Upper lobe of left lung (tissue), 6 donors: Measurements from ENCODE around the gene CCDC86. TPM values are rescaled to one million over a fixed set of nuclear protein-coding genes. Genes with fewer than 3 reads are reported as not detected.
A peak's percentile ranks its signal among the peaks of the same experiment; 100 is the strongest.

ENCODE experiments used
- ATAC-seq, 2 donors: fragments of 200-7000 bp; cut with Tn5 transposase; one replicate each; pipeline ENCODE4 v1.9.1; 2022; ENCODE audit warnings: mild to moderate bottlenecking in 2 of 2, moderate library complexity in 2 of 2; ENCODE audit not compliant: low FRiP score in 2 of 2
- DNase-seq, 2 donors: peaks; one replicate each; pipeline ENCODE4 v3.0.0-alpha.2; 2019 to 2020
- H3K27ac ChIP-seq, 4 donors: fragments of 200-600 bp; sonication (generic); one replicate each; pipeline ENCODE4 v1.5.1; 2016 to 2019
- H3K27me3 ChIP-seq, 4 donors: fragments of 200-600 bp; sonication (generic); one replicate each; pipeline ENCODE4 v1.5.1; 2017 to 2019
- H3K36me3 ChIP-seq, 4 donors: fragments of 200-600 bp; sonication (generic); one replicate each; pipeline ENCODE4 v1.5.1; 2016 to 2019
- H3K4me1 ChIP-seq, 4 donors: fragments of 200-600 bp; sonication (generic); one replicate each; pipeline ENCODE4 v1.5.1; 2018 to 2019
- H3K4me3 ChIP-seq, 4 donors: fragments of 200-600 bp; sonication (generic); one replicate each; pipeline ENCODE4 v1.5.1; 2017 to 2019; ENCODE audit warnings: mild to moderate bottlenecking in 2 of 4, moderate library complexity in 1 of 4
- H3K9me3 ChIP-seq, 4 donors: fragments of 200-600 bp; sonication (generic); one replicate each; pipeline ENCODE4 v1.5.1; 2018 to 2019
- EP300 ChIP-seq, 4 donors: sonication (generic); formaldehyde crosslinking; IDR thresholded peaks; one replicate each; pipeline ENCODE4 v1.5.1; 2017; ENCODE audit warnings: antibody characterized with exemption in 4 of 4, control low read depth in 2 of 4
- POLR2A ChIP-seq, 4 donors: fragments of 450-650 bp; IDR thresholded peaks; one replicate each; pipeline ENCODE4 v1.5.1; 2016 to 2017; ENCODE audit warnings: antibody characterized with exemption in 4 of 4, mild to moderate bottlenecking in 2 of 4
- POLR2AphosphoS5 ChIP-seq, 2 donors: sonication (generic); formaldehyde crosslinking; IDR thresholded peaks; one replicate each; pipeline ENCODE4 v1.5.1; 2017; ENCODE audit warnings: antibody characterized with exemption in 2 of 2
- WGBS, 2 donors: methylation state at CpG; one replicate each; pipeline ENCODE4 v1.1.5; 2017 to 2018; 5-methylcytosine and 5-hydroxymethylcytosine counted together
- total RNA-seq, 6 donors: library from RNA; depleted of rRNA in 4 of 6; stranded (reverse); fragments of >200 nt in 4 of 6; gene quantifications; one replicate each; pipeline versions ENCODE4 v1.1.0 to v1.2.1, GENCODE V29; 2016 to 2021
- TF ChIP-seq, protein P1 (sequence below), 6 experiments: fragments of 450-650 bp in 4 of 6; fragments of 200-600 bp in 2 of 6; sonication (generic) in 2 of 6; IDR thresholded peaks; one replicate each; pipeline ENCODE4 v1.5.1; 2016 to 2019; ENCODE audit warnings: antibody characterized with exemption in 6 of 6
- donor health status: DM: no; HTN: no; CAD: no; lungs with moderate emphysema.
- donor health status: DM: no; HTN: yes; CAD: no; lungs with severe emphysema.

Gene CCDC86, protein sequence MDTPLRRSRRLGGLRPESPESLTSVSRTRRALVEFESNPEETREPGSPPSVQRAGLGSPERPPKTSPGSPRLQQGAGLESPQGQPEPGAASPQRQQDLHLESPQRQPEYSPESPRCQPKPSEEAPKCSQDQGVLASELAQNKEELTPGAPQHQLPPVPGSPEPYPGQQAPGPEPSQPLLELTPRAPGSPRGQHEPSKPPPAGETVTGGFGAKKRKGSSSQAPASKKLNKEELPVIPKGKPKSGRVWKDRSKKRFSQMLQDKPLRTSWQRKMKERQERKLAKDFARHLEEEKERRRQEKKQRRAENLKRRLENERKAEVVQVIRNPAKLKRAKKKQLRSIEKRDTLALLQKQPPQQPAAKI
- total RNA-seq: 10 to 100 TPM in 5 of 6 donors, 1 to 10 TPM in 1; 9.0 to 25.1 (median 17.9) TPM

DNA sequence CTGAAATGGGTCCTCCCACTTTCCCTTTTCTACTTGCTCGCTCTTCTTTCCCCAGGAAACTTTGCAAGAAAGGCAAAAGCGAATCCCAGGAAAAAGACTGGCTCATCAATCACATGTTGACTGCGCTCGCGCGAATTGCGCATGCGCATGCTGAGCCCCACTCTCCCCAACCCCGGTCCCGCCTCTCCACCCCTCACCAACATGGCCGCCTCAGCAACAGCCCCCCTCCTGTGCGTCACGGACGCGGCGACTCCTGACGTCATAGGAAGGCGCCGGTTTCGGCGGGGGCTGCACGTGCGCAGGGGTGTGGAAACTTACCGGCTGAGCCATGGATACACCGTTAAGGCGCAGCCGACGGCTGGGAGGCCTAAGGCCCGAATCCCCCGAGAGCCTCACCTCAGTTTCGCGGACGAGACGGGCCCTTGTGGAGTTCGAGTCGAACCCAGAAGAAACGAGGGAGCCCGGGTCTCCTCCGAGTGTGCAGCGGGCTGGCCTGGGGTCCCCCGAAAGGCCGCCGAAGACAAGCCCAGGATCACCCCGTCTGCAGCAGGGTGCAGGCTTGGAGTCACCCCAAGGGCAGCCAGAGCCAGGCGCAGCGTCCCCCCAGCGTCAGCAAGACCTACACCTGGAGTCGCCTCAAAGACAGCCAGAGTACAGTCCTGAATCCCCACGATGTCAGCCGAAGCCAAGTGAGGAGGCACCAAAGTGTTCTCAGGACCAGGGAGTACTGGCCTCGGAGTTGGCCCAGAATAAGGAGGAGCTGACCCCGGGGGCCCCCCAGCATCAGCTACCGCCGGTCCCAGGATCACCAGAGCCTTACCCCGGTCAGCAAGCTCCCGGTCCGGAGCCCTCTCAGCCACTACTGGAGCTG lies at the start of gene CCDC86:
Gene CCDC86, plus strand, starts transcription at position 317 of the 871 bp plus-strand sequence. Its CDS starts 12 bp downstream, at position 329.
- ATAC-seq: peak; percentile 95 to 96
- peak within 1 kb of the TSS; percentile 80 to 96 (median 84) for H3K4me3 ChIP-seq
- no peaks in the 10 kb centered on the region for H3K27me3 ChIP-seq
- TF ChIP-seq, protein P1, sequence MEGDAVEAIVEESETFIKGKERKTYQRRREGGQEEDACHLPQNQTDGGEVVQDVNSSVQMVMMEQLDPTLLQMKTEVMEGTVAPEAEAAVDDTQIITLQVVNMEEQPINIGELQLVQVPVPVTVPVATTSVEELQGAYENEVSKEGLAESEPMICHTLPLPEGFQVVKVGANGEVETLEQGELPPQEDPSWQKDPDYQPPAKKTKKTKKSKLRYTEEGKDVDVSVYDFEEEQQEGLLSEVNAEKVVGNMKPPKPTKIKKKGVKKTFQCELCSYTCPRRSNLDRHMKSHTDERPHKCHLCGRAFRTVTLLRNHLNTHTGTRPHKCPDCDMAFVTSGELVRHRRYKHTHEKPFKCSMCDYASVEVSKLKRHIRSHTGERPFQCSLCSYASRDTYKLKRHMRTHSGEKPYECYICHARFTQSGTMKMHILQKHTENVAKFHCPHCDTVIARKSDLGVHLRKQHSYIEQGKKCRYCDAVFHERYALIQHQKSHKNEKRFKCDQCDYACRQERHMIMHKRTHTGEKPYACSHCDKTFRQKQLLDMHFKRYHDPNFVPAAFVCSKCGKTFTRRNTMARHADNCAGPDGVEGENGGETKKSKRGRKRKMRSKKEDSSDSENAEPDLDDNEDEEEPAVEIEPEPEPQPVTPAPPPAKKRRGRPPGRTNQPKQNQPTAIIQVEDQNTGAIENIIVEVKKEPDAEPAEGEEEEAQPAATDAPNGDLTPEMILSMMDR (IDR thresholded peaks at IDR 0.05): peak in 3 of 6 experiments; percentile 9 to 29 (median 16)
- TF ChIP-seq POLR2AphosphoS5 (IDR thresholded peaks at IDR 0.05): peak; percentile 93 to 95
- TF ChIP-seq POLR2A (IDR thresholded peaks at IDR 0.05): peak in 2 of 4 donors; percentile 37 to 38
- peak in 1 of 4 donors; percentile 53 for TF ChIP-seq EP300 (IDR thresholded peaks at IDR 0.05)
- H3K36me3 ChIP-seq: no peaks in the 10 kb centered on the region
- peak; percentile 95 to 99 for DNase-seq
- peaks cover 21 to 44% (median 31%) of the 10 kb centered on the region in 4 donors for H3K4me1 ChIP-seq
- WGBS, 2 donors: 1 to 2% methylated on average over 17 to 57 of the region's 57 CpGs
- H3K9me3 ChIP-seq: no peaks in the 10 kb centered on the region
- H3K27ac ChIP-seq: peak within 1 kb of the TSS; percentile 64 to 76 (median 74)

DNA sequence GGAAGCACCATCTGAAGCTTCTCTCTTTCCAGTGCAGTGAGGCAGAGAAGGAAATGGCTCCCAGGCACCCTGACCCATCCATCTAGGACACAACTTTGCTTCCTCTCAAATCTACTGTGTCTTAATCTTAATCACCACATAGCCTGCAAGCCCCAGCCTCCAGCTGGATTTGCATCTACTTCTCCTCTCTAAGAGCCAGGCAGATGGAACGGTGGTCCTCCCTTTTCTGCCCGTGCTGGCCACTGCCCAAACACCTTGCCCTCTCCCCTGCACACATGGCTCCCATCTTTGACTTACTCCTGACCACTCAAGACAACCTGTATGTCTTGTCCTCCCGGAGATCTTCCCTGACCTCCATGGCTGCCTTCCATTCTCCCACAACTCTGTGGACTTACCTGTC lies 49.4 kb upstream of the CCDC86 start:
- TF ChIP-seq POLR2A (IDR thresholded peaks at IDR 0.05): no peak
- no peak for TF ChIP-seq POLR2AphosphoS5 (IDR thresholded peaks at IDR 0.05)
- TF ChIP-seq EP300 (IDR thresholded peaks at IDR 0.05): no peak
- TF ChIP-seq, protein P1 (IDR thresholded peaks at IDR 0.05): no peak
- DNase-seq: no peak

DNA sequence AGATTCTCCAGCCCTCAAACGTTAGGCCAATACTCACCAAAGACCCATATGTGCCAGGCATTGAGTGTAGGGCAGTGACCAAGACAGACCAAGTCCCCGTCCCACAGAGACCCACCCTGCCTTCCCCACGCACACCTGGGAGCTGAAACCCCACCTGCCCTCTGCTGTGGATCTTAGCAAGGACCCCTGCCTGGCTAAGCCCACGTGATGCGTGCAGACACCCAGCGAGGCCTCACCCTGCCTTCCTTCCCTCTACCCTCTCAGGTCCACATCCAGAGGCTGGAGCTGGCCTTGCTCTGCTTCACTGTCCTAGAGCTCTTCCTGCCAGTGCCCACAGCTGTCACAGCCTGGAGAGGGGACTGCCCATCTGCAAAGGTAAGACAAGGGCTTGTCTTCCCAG lies 46.6 kb upstream of the CCDC86 start:
- DNase-seq (peak in 1 of 2 donors; percentile 28), ATAC-seq (no peak)
- no peaks in the 10 kb centered on the region for H3K9me3 ChIP-seq
- no peaks in the 10 kb centered on the region for H3K4me1 ChIP-seq
- H3K27ac ChIP-seq: no peak overlapping the region
- TF ChIP-seq, protein P1 (IDR thresholded peaks at IDR 0.05): no peak
- TF ChIP-seq POLR2AphosphoS5 (IDR thresholded peaks at IDR 0.05) (no peak), POLR2A (IDR thresholded peaks at IDR 0.05) (no peak), EP300 (IDR thresholded peaks at IDR 0.05) (no peak)
- no peaks in the 10 kb centered on the region for H3K36me3 ChIP-seq
- no peak overlapping the region for H3K4me3 ChIP-seq
- no peaks in the 10 kb centered on the region for H3K27me3 ChIP-seq
- 76 to 90% methylated on average over 2 to 6 of the region's 6 CpGs for WGBS, 2 donors

More for the DNA sequence above, 49.4 kb upstream of the CCDC86 start:
- H3K9me3 ChIP-seq: no peaks in the 10 kb centered on the region
- H3K4me1 ChIP-seq: no peaks in the 10 kb centered on the region
- no peak overlapping the region for H3K27ac ChIP-seq
- no peak for ATAC-seq
- no peaks in the 10 kb centered on the region for H3K36me3 ChIP-seq
- WGBS, 2 donors: 84 to 86% methylated on average over 3 of the region's 3 CpGs
- no peak overlapping the region for H3K4me3 ChIP-seq
- no peaks in the 10 kb centered on the region for H3K27me3 ChIP-seq

DNA sequence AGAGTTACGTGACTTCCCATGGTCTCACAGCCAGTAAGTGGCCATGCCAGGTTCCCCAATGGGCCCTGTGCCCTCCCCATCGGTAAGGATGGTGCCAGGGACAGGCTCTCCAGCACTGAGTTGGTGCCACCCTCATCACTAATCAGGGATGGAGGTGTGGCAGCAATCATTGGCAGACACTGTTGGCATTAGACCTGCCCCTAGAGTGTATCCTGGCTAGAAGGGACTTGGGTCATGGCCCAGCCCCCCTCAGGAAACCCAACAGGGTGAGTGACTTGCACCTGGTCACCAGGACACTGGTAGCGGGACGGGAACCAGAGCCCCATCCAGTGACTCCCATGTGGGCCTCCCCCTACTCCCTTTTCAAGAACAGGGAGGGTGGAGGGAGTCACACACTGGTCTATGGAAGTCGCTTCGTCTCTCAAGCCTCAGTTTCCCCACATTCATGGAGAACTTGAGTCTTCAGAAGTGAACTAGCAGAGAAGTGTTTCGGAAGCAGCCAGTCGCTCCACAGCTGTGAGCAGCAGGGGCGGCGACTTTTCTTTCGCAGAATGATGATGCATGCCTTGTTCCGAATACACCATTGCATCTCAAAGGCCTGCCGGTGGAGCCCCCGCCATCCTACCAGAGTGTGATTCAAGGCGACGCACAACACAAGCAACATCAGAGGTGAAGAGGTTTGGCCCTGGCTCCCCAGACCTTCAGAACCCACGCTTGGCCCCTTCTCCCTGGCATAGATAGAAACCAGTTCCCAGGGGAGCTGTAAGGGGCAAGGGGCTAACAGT lies 43.9 kb upstream of the CCDC86 start:
- no peak overlapping the region for H3K4me3 ChIP-seq
- ATAC-seq (peak in 1 of 2 donors; percentile 8), DNase-seq (no peak)
- WGBS, 2 donors: 63 to 89% methylated on average over 3 to 17 of the region's 17 CpGs
- no peak overlapping the region for H3K27ac ChIP-seq
- no peaks in the 10 kb centered on the region for H3K36me3 ChIP-seq
- H3K4me1 ChIP-seq: no peaks in the 10 kb centered on the region
- H3K27me3 ChIP-seq: no peaks in the 10 kb centered on the region
- TF ChIP-seq, protein P1 (IDR thresholded peaks at IDR 0.05): no peak
- TF ChIP-seq POLR2AphosphoS5 (IDR thresholded peaks at IDR 0.05): no peak
- TF ChIP-seq EP300 (IDR thresholded peaks at IDR 0.05): no peak
- no peak for TF ChIP-seq POLR2A (IDR thresholded peaks at IDR 0.05)
- H3K9me3 ChIP-seq: no peaks in the 10 kb centered on the region
